Measurements from ENCODE around the gene TWF2. TPM values are rescaled to one million over a fixed set of nuclear protein-coding genes. Genes with fewer than 3 reads are reported as not detected.
A peak's percentile ranks its signal among the peaks of the same experiment; 100 is the strongest.

TWF2 gene
- total RNA-seq, 1 experiment from 2014 or later, result 32.7 TPM

DNA sequence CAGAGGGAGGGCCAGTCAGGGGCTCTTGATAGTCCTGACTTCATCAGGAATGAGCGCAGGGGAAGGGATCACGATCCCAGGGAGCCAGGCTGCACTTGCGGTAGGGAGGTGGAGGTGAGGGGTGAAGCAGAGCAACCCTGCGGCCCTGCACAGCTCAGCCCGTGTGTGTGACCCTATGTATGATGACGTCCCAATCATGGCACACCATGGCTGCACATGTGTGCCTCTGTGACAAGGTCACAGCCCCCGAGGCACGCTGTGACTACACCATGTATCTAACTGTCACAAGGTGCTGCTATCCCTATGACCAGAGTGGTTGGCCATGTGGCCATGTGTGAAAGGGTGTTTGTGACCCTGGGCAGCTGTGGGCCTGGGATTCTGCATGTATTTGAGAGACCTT, 54.3 kb downstream of the TWF2 start:
- Histone ChIP-seq H3K27me3 (no peaks in the 10 kb centered on the region), H3K4me3 (no peak overlapping the region), H3K9me3 (replicated peaks) (no peaks in the 10 kb centered on the region), H3K27ac (no peak overlapping the region), H3K36me3 (no peaks in the 10 kb centered on the region), H3K4me1 (peaks cover 23% of the 10 kb centered on the region)
- DNase-seq, result no peak

DNA sequence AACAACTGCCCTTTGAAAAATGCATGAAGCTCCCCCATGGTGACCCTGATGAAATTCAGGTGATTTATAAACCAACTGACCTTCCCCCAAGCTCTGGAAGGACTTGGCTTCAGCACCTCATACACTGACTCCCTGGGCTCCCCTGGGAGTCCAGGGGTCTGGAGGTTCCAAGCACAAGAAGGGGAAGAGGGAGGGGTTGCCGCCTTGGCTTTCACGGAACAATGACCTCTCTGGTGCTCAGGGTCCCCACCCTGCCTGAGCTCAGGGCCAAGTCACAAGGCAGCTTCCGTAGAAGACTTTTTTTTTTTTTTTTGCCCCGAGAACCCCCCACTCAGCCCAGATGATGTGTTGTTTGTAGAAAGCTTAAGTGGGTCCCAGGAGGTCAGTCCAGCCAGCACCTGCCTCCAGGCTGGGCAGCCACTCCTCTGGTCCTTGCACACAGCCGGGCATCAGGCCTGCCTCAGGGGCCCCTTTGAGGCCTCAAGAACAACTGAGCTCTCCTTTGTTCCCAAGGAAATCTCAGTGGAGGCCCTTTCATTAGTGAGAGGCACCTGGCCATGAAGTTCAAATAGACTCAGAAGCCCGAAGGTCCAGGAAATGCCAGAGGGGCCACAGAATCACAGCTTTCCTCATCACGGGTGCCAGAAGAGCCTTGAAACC, 55.0 kb downstream of the TWF2 start:
- no peak overlapping the region for H3K27ac ChIP-seq
- H3K4me3 ChIP-seq, result no peak overlapping the region
- H3K9me3 ChIP-seq (replicated peaks), result no peaks in the 10 kb centered on the region
- H3K36me3 ChIP-seq, result no peaks in the 10 kb centered on the region
- peaks cover 21% of the 10 kb centered on the region; the same call in 1 of the 2 replicates for H3K4me1 ChIP-seq
- no peaks in the 10 kb centered on the region for H3K27me3 ChIP-seq
- peak; percentile 51 to 69 for DNase-seq

DNA sequence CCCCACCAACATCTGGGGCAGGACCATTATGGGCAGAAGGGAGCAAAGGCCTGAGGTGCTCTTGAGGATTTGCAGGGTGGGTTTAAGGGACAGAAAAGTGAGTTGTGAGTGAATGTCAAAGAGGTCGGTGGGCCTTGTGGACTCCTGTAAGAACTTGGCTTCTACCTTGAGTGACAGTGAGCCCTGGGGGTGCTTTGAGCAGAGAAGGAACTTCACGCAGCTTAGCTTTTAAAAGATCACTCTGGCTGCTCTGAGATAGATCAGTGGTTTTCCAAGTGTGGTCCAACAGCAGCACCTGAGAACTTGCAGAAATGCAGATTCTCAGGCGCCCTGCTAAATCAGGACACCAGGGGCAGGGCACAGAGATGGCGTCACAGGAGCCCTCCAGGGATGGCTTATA, 56.3 kb downstream of the TWF2 start:
- no peak overlapping the region for H3K4me3 ChIP-seq
- no peaks in the 10 kb centered on the region for H3K9me3 ChIP-seq (replicated peaks)
- H3K4me1 ChIP-seq, result peaks cover 21% of the 10 kb centered on the region; the same call in 1 of the 2 replicates
- no peak for DNase-seq
- no peak overlapping the region for H3K27ac ChIP-seq
- H3K27me3 ChIP-seq, result no peaks in the 10 kb centered on the region
- no peaks in the 10 kb centered on the region for H3K36me3 ChIP-seq

DNA sequence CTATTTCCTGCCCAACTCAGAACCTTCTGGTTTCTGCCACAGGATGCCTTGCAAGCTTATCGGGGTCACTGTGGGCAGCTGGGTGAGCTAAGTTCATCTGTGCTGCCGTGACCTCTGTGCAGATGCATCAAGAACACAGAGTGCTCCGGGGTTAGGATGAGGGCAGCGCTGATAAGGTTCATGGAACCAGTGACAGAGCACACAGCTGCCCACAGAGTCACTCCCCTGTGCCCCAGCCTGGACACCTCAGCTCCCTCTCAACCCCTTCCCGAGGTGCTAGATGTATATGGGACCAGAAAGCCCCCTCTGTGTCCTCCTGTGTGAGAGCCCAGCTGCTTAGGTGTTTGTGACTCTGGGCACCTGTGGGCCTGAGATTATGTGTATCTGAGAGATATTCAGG, 56.8 kb downstream of the TWF2 start:
- Histone ChIP-seq H3K9me3 (replicated peaks) (no peaks in the 10 kb centered on the region), H3K4me3 (no peak overlapping the region), H3K4me1 (peaks cover 22% of the 10 kb centered on the region; the same call in 1 of the 2 replicates), H3K36me3 (no peaks in the 10 kb centered on the region), H3K27ac (no peak overlapping the region), H3K27me3 (no peaks in the 10 kb centered on the region)
- DNase-seq, result no peak

DNA sequence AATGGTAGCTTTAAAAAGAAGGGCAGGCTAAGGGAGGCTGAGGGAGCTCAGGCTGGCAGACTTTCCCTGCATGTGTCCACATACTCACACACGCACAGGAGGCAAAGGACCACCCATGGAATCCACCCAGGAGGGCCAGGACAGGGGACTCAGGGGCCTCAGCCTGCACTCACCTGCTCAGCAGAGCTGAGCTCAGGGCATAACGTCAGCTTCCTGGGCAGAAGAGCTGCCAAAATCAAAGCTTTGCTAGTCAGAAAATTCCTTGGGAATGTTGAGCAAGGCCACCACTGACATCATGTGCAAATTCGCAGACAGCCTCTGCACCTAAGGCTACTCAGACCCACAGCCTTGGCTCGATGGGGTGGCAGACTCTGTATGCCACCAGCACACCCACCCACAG, 57.4 kb downstream of the TWF2 start:
- no peak overlapping the region for H3K4me3 ChIP-seq
- no peaks in the 10 kb centered on the region for H3K36me3 ChIP-seq
- DNase-seq, result peak in 1 of 2 experiments; percentile 46
- no peak overlapping the region for H3K27ac ChIP-seq
- H3K4me1 ChIP-seq, result peaks cover 28% of the 10 kb centered on the region; the same call in 1 of the 2 replicates
- H3K27me3 ChIP-seq, result no peaks in the 10 kb centered on the region
- H3K9me3 ChIP-seq (replicated peaks), result no peaks in the 10 kb centered on the region

Other genes starting within 250 kb of the TWF2 start
- 1,784 and 1,861 TPM in 2 replicates for gene RPL29, start 243.3 kb downstream of the TWF2 start, total RNA-seq (2014; rRNA removed; shearing (Covaris generic))
- gene DUSP7, start 182.6 kb downstream of the TWF2 start, total RNA-seq (2014; rRNA removed; shearing (Covaris generic)), result 9.1 and 9.6 TPM in 2 replicates
- gene POC1A, start 84.7 kb downstream of the TWF2 start, total RNA-seq (2014; rRNA removed; shearing (Covaris generic)), result 27.1 and 28.3 TPM in 2 replicates
- gene ALAS1, start 41.0 kb downstream of the TWF2 start, total RNA-seq (2014; rRNA removed; shearing (Covaris generic)), result 46.8 and 50.3 TPM in 2 replicates
- not detected in 2 replicates for gene TLR9, start 13.5 kb downstream of the TWF2 start, total RNA-seq (2014; rRNA removed; shearing (Covaris generic))
- 6.1 and 7.6 TPM in 2 replicates for gene PPM1M, start 6.6 kb upstream of the TWF2 start, total RNA-seq (2014; rRNA removed; shearing (Covaris generic))
- 93.9 and 97.1 TPM in 2 replicates for gene WDR82, start 39.5 kb upstream of the TWF2 start, total RNA-seq (2014; rRNA removed; shearing (Covaris generic))
- 5.5 and 6.5 TPM in 2 replicates for gene GLYCTK, start 48.7 kb upstream of the TWF2 start, total RNA-seq (2014; rRNA removed; shearing (Covaris generic))
- gene DNAH1, start 77.2 kb upstream of the TWF2 start, total RNA-seq (2014; rRNA removed; shearing (Covaris generic)), result 0.14 and 0.33 TPM in 2 replicates
- gene BAP1, start 170.8 kb upstream of the TWF2 start, total RNA-seq (2014; rRNA removed; shearing (Covaris generic)), result 65.9 and 71.2 TPM in 2 replicates
- 4.8 and 5.7 TPM in 2 replicates for gene PHF7, start 171.5 kb upstream of the TWF2 start, total RNA-seq (2014; rRNA removed; shearing (Covaris generic))
- gene SEMA3G, start 205.9 kb upstream of the TWF2 start, total RNA-seq (2014; rRNA removed; shearing (Covaris generic)), result 0.03 and 0.10 TPM in 2 replicates
- 8.5 and 10.5 TPM in 2 replicates for gene TNNC1, start 214.9 kb upstream of the TWF2 start, total RNA-seq (2014; rRNA removed; shearing (Covaris generic))
- gene NISCH, start 216.4 kb upstream of the TWF2 start, total RNA-seq (2014; rRNA removed; shearing (Covaris generic)), result 32.8 and 43.5 TPM in 2 replicates

All from SJCRH30 (cell line).